SK-MEL-5 (cell line): ENCODE measurements around the gene UBE2A. TPM values are rescaled to one million over a fixed set of nuclear protein-coding genes. Genes with fewer than 3 reads are reported as not detected.
A peak's percentile ranks its signal among the peaks of the same experiment; 100 is the strongest.

Source experiments
- DNase-seq: peaks from one replicate; pipeline ENCODE4 v3.0.0-alpha.2; 2016; ENCODE audit warnings: low read depth, low spot score
- in situ Hi-C: cut with HindIII; loops from 2 replicates; pipeline ENCODE4 v1.10.0; 2016; ENCODE audit warnings: low sequenced_read_pairs, high pct_unique_total_duplicates, low pct_unique_long_range_greater_than_20kb
- polyA plus RNA-seq, 2 experiments: library from polyadenylated mRNA; depleted of rRNA; stranded (reverse); fragments of >200 nt; gene quantifications; 2 replicates each; pipeline ENCODE4 v1.2.3, GENCODE V29; 2015
- total RNA-seq: library from RNA; depleted of rRNA; stranded (reverse); fragments of >200 nt; shearing (Covaris generic); gene quantifications from 2 replicates; pipeline ENCODE4 v1.2.3, GENCODE V29; 2014; rRNA removed

UBE2A gene
- 22.2 and 23.2 TPM in 2 replicates for total RNA-seq
- 53.1 and 62.4 TPM in 2 replicates for polyA plus RNA-seq (2015; cell fraction: cytosol; rRNA removed)
- 72.4 and 72.5 TPM in 2 replicates for polyA plus RNA-seq (2015; cell fraction: nucleus; rRNA removed)

DNA sequence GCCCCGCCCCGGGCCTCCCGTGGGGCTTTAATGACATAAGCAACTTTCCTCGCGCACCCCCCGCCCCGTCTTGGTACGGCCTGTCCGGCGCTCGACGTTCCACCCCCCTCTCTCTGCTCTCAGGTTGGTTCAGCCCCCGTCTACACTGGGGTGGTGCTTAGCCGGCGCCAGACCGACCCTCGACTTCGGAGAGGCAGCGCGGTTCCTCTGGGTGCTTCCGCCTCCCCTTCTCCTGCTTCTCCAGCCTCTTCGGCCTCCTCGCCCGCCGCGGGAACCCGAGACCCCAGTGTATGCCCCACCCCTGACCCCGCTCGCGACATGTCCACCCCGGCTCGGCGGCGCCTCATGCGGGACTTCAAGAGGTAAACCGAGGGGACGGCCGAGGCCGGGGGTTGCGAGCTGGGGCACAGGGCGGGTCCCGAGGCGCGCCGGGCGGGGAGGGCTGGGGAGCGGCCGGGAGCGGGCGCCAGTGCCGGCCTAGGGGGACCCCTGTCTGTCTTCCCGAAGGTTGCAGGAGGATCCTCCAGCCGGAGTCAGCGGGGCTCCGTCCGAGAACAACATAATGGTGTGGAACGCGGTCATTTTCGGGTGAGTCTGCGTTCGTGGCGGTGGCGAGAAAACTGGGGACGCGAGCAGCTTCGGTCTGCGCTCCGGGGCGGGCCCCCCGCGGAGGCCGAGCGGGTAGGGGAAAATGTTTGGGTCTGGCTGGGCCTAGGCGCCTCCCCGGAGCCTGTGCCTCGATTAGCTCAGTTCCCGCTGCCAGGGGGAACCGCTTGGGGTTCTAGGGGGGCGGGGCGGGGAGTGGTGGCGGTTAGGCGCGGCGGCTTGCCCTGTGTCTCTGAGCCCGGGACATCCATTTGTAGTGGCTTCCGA lies at the start of gene UBE2A:
UBE2A (plus strand) TSS at position 170 of the 873 bp plus-strand sequence; CDS start at position 319, 149 bp downstream.
- in situ Hi-C loops = no loop called here
- DNase-seq = peak; percentile 84

GRCh38 chrX:119529345-119530276 lies 44.8 kb upstream of the UBE2A start:
- no peak for DNase-seq
- in situ Hi-C loops = no loop called here

- DNase-seq = no peak
- in situ Hi-C loops = no loop called here
These were observed 36.9 kb upstream of the UBE2A start for GRCh38 chrX:119537487-119537886.

- peak; percentile 25 for DNase-seq
- in situ Hi-C loops = no loop called here
These were observed 34.5 kb upstream of the UBE2A start for GRCh38 chrX:119539872-119540271.

- in situ Hi-C loops = no loop called here
- peak; percentile 11 for DNase-seq
These were observed 33.2 kb upstream of the UBE2A start for GRCh38 chrX:119541188-119541587.

DNA sequence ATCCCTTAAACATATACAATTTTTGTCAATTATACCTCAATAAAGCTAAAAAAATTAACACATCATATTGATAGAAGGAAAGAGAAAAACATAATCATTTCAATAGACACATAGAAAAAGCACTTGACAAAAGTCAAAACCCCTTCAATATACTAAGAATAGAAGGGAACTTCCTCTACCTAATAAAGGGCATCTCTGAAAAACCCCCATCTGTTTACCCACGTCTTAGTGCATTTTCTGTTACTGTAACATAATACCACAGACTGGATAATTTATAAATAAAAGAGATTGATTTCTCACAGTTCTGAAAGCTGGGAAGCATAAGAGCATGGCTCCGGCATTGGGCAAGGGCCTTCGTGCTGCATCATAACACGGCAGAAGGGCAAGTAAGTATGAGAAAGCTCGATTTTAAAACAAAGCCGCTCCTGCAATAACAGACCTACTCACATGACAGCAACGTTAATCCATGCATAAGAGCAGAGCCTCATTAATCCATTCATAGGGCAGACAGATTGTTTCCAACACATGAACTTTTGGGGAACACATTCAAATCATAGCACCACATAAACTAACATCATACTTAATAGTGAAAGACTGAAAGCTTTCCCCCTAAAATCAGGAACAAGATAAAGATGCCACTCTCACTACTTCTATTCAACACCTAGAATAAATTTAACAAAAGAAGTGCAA lies 24.9 kb upstream of the UBE2A start:
- no peak for DNase-seq
- in situ Hi-C loops = no loop called here

- in situ Hi-C loops = no loop called here
- no peak for DNase-seq
These were observed 21.9 kb upstream of the UBE2A start for GRCh38 chrX:119552508-119552907.

- in situ Hi-C loops = no loop called here
- peak; percentile 93 for DNase-seq
These were observed 9.2 kb upstream of the UBE2A start, which contains the start of gene STEEP1 for GRCh38 chrX:119565107-119565663. Gene STEEP1 (minus strand): TSS chrX:119565409. CDS start chrX:119565355, 54 bp downstream.

GRCh38 chrX:119570351-119570835 lies 4.0 kb upstream of the UBE2A start:
- in situ Hi-C loops = no loop called here
- DNase-seq = no peak

- in situ Hi-C loops = no loop called here
- DNase-seq = no peak
These were observed 1.1 kb upstream of the UBE2A start for GRCh38 chrX:119573222-119573621.

DNA sequence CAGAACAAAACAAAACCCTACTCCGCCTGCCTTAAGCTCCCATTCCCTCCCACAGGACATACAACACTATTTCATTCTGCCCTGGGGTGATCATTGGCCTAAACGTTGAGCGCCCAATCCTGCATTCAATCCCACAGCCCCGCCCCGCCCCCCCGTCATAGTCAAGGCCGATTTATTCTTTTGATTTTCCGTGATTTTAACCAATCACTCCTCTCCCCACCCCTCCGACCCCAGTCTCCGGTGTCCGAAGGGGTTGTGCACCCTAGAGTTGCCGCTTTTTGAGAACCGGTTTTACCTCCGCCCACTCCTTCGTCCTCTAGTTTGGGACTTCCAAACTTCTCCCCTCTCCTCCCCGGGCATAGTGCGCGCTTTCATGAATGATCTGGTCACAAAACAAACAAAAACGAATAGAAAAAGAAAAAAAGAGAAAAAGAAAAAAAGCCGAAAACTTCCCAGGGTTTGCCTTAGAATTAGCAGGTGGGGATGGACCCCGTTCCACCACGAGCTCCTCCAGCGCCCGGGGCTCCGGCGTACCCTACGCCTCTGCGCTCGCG lies 446 bp upstream of the UBE2A start:
- peak; percentile 66 for DNase-seq

GRCh38 chrX:119579414-119579813 lies 5.1 kb downstream of the UBE2A start:
- no peak for DNase-seq
- in situ Hi-C loops = no loop called here

More for the DNA sequence above, 446 bp upstream of the UBE2A start:
- in situ Hi-C loops = no loop called here

- DNase-seq = no peak
- in situ Hi-C loops = no loop called here
These were observed 9.2 kb downstream of the UBE2A start for GRCh38 chrX:119583431-119584059.

- in situ Hi-C loops = no loop called here
- DNase-seq = no peak
These were observed 15.4 kb downstream of the UBE2A start for GRCh38 chrX:119589810-119590209.

GRCh38 chrX:119602701-119603255 lies 28.4 kb downstream of the UBE2A start:
- DNase-seq = peak; percentile 28
- in situ Hi-C loops = no loop called here
